K562 (cell line): Measurements from ENCODE around the gene NOA1. TPM values are rescaled to one million over a fixed set of nuclear protein-coding genes. Genes with fewer than 3 reads are reported as not detected.

Experiments used
- ATAC-seq: fragments of 200-7000 bp; cut with Tn5 transposase; 3 replicates; pipeline ENCODE4 v1.9.1; 2020; ENCODE audit warnings: moderate library complexity
- BruUV-seq: library from RNA; stranded (reverse); fragments of 400-500 nt; replicated peaks from 2 replicates; lab custom pipeline; 2021; lab: Mats Ljungman, UMichigan
- CTCF ChIA-PET: fragments of 300-600 bp; formaldehyde crosslinking; extraction: SDS; loops from one replicate; lab custom pipeline; 2021; ENCODE audit warnings: low intra/inter-chr PET ratio; lab: Yijun Ruan, JAX
- POLR2A ChIA-PET: fragments of 300-600, 350-650 bp; sonication (Branson Sonifier 250); formaldehyde crosslinking; extraction: SDS; loops from one replicate; lab custom pipeline; 2021; ENCODE audit warnings: antibody characterized with exemption, inconsistent platforms; lab: Yijun Ruan, JAX
- DNase-seq, 4 experiments: peaks; one replicate each; pipeline versions ENCODE4 v3.0.0 to v3.0.0-alpha.2; 2011 to 2018; ENCODE audit warnings: low spot score in 3 of 4, mixed read lengths in 3 of 4; ENCODE audit errors: extremely low read depth in 1 of 4
- FAIRE-seq: peaks from 2 replicates; lab custom pipeline; 2011; peaks lifted over from hg19 to GRCh38; lab: Jason Lieb, UNC
- H2AFZ ChIP-seq: 2 replicates; pipeline ENCODE4 v1.6.0; 2011; ENCODE audit warnings: low read depth, low read length, control low read depth, inconsistent platforms
- H3K27ac ChIP-seq: fragments of 200-600 bp; 3 replicates; pipeline ENCODE4 v1.8.0; 2011; ENCODE audit warnings: low read depth, mild to moderate bottlenecking, control low read depth, inconsistent platforms, low read length, moderate library complexity, mixed read lengths; ENCODE audit errors: extremely low read depth
- H3K27me3 ChIP-seq, 2 experiments: fragments of 300-600 bp in 1 of 2; 2 replicates in 1 of 2; 3 replicates in 1 of 2; pipeline versions ENCODE4 v1.6.0 to v1.8.0; 2011; ENCODE audit warnings: inconsistent platforms in 2 of 2, low read length in 2 of 2, mild to moderate bottlenecking in 1 of 2, mixed read lengths in 1 of 2, moderate library complexity in 1 of 2; ENCODE audit not compliant: control insufficient read depth in 2 of 2, insufficient read depth in 2 of 2
- H3K36me3 ChIP-seq: fragments of 300-600 bp; 3 replicates; pipeline ENCODE4 v1.8.0; 2011; ENCODE audit warnings: mild to moderate bottlenecking, low read length, inconsistent platforms; ENCODE audit not compliant: control insufficient read depth, insufficient read depth
- H3K4me1 ChIP-seq, 2 experiments: fragments of 200-600 bp in 1 of 2; replicated peaks in 1 of 2; 2 replicates in 1 of 2; 3 replicates in 1 of 2; pipeline versions ENCODE4 v1.5.1 to v1.8.0; 2011; ENCODE audit warnings: inconsistent platforms in 2 of 2, low read length in 2 of 2, mild to moderate bottlenecking in 1 of 2, mixed read lengths in 1 of 2, moderate library complexity in 1 of 2; ENCODE audit not compliant: control insufficient read depth in 2 of 2, insufficient read depth in 2 of 2
- H3K4me2 ChIP-seq: 2 replicates; pipeline ENCODE4 v1.6.1; 2011; ENCODE audit warnings: low read length, control low read depth, inconsistent platforms, mixed read lengths; ENCODE audit not compliant: insufficient read depth
- H3K4me3 ChIP-seq: fragments of 200-600 bp; sonication (generic), shearing (Covaris generic); 2 replicates; pipeline ENCODE4 v1.5.1; 2016; ENCODE audit warnings: control low read depth, inconsistent platforms
- H3K79me2 ChIP-seq: fragments of 200-600 bp; 3 replicates; pipeline ENCODE4 v1.8.0; 2011; ENCODE audit warnings: low read length, inconsistent platforms; ENCODE audit not compliant: control insufficient read depth, insufficient read depth
- H3K9ac ChIP-seq, 2 experiments: 2 replicates each; pipeline versions ENCODE4 v1.6.0 to v1.6.1; 2011; ENCODE audit warnings: low read depth in 2 of 2, low read length in 2 of 2, control low read depth in 1 of 2, inconsistent platforms in 1 of 2, mild to moderate bottlenecking in 1 of 2, mixed read lengths in 1 of 2; ENCODE audit not compliant: insufficient read depth in 1 of 2
- H3K9me1 ChIP-seq: one replicate; pipeline ENCODE4 v1.6.0; 2011; ENCODE audit warnings: inconsistent platforms, mild to moderate bottlenecking, low read length, moderate library complexity; ENCODE audit not compliant: control insufficient read depth, insufficient read depth
- H3K9me3 ChIP-seq: replicated peaks from 2 replicates; pipeline ENCODE4 v1.5.1; 2011; ENCODE audit warnings: low read depth, low read length, inconsistent platforms; ENCODE audit not compliant: control insufficient read depth, insufficient read depth
- H4K20me1 ChIP-seq: replicated peaks from 2 replicates; pipeline ENCODE4 v1.6.1; 2011; ENCODE audit warnings: low read length, inconsistent platforms, mixed read lengths; ENCODE audit not compliant: control insufficient read depth, insufficient read depth
- CREM ChIP-seq: IDR thresholded peaks from 2 replicates; pipeline ENCODE4 v1.6.1; 2014; ENCODE audit warnings: antibody characterized with exemption, low read depth
- ETV6 ChIP-seq, 3 experiments: fragments of 150-350 bp in 1 of 3; sonication (generic) in 1 of 3; formaldehyde crosslinking in 1 of 3; IDR thresholded peaks; 2 replicates each; pipeline versions ENCODE4 v1.6.1 to v1.8.0; 2014 to 2022; ENCODE audit warnings: borderline replicate concordance in 2 of 3, low read depth in 2 of 3, antibody characterized with exemption in 1 of 3, low read length in 1 of 3, mild to moderate bottlenecking in 1 of 3, missing genetic modification reagents in 1 of 3
- RBM15 ChIP-seq: fragments of 200-400 bp; formaldehyde crosslinking; IDR thresholded peaks from 2 replicates; pipeline ENCODE4 v1.6.1; 2018; ENCODE audit warnings: mild to moderate bottlenecking, low read length, moderate library complexity; ENCODE audit not compliant: insufficient read depth
- RFX1 ChIP-seq: fragments of 450-650 bp; IDR thresholded peaks from 2 replicates; pipeline ENCODE4 v1.6.1; 2016; ENCODE audit warnings: mild to moderate bottlenecking, moderate library complexity
- SMAD4 ChIP-seq: fragments of 250-450 bp; sonication (Bioruptor Pico); conservative IDR thresholded peaks from 2 replicates; pipeline ENCODE4 v1.8.0; 2021; ENCODE audit warnings: inconsistent platforms, mild to moderate bottlenecking, moderate library complexity
- SOX6 ChIP-seq: fragments of 450-650 bp; IDR thresholded peaks from 2 replicates; pipeline ENCODE4 v1.6.1; 2014; ENCODE audit warnings: mild to moderate bottlenecking
- TAL1 ChIP-seq: fragments of 450-650 bp; IDR thresholded peaks from 2 replicates; pipeline ENCODE4 v1.6.1; 2016; ENCODE audit warnings: mild to moderate bottlenecking
- ZFP36 ChIP-seq: fragments of 150-350 bp; IDR thresholded peaks from 2 replicates; pipeline ENCODE4 v1.6.1; 2018; ENCODE audit warnings: low read length, low read depth; ENCODE audit not compliant: partially characterized antibody
- ZNF232 ChIP-seq: sonication (generic); formaldehyde crosslinking; IDR thresholded peaks from 2 replicates; pipeline ENCODE4 v1.8.0; 2022; ENCODE audit warnings: mild to moderate bottlenecking, missing genetic modification reagents
- WGBS: fragments of 100-300 bp; shearing (Covaris generic); methylation state at CpG from one replicate; pipeline ENCODE4 v1.1.6; 2016; ENCODE audit warnings: low coverage, mixed read lengths; ENCODE audit not compliant: insufficient coverage; ENCODE audit errors: missing lambda C conversion rate; 5-methylcytosine and 5-hydroxymethylcytosine counted together
- in situ Hi-C: fragments of 300-500 bp; cut with MboI; formaldehyde crosslinking; loops from 4 replicates; pipeline ENCODE4 v1.15.0; 2018; ENCODE audit warnings: inconsistent platforms, mixed read lengths
- intact Hi-C: fragments of 100-400 bp; cut with micrococcal nuclease; formaldehyde crosslinking; loops from 2 replicates; pipeline ENCODE4 v1.14.2; 2022
- polyA plus RNA-seq, 8 experiments: library from polyadenylated mRNA; depleted of rRNA in 4 of 8; stranded (reverse) in 5 of 8; unstranded in 3 of 8; fragments of >200 nt; fragmentation: Nextera tagmentation in 2 of 8; fragmentation: Illumina TruSeq in 1 of 8; extraction: Ambion mirVana in 2 of 8; extraction: Trizol in 1 of 8; gene quantifications; 2 replicates each; pipeline versions ENCODE4 v1.2.1 to v1.2.3, GENCODE V29; 2011 to 2014; ENCODE audit warnings: inconsistent platforms in 1 of 8, missing spikeins in 1 of 8
- total RNA-seq, 7 experiments: library from RNA; depleted of rRNA in 6 of 7; stranded (reverse); fragments of >200 nt in 6 of 7; fragmentation: Illumina TruSeq in 2 of 7; extraction: Trizol in 2 of 7; gene quantifications; 2 replicates each; pipeline versions ENCODE4 v1.2.1 to v1.2.3, GENCODE V29; 2011 to 2021; ENCODE audit warnings: low replicate concordance in 1 of 7
- TF ChIP-seq, protein P1 (sequence below): sonication (generic); formaldehyde crosslinking; IDR thresholded peaks from 2 replicates; pipeline ENCODE4 v1.8.0; 2023; ENCODE audit warnings: missing genetic modification reagents, mild to moderate bottlenecking, borderline replicate concordance

The NOA1 gene
- total and polyA plus RNA-seq, 9 of the 15 experiments (the other 6 are each of a cell fraction or from before 2014, with no cell fraction given) = 2.6 to 26.6 (median 16.7) TPM

DNA sequence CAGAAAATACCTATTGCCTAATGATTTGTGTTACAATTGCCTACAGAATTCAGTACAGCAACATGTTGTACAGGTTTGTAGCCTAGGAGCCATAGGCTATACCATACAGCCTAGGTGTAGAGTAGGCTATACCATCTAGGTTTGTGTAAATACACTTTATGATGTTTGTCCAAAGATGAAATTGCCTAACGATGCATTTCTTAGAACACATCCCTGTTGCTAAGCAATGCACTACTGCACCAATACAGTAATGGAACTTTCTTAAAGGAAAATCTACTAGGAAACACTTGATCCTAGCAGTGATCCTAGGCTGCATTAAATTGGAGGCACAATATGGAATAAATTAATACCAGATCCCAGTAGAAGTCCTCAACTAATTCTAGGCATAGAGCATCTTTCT is 18.3 kb downstream of the NOA1 start:
- no peaks in the 10 kb centered on the region; a peak in 1 of 5 replicates for H3K27me3 ChIP-seq
- H3K4me3 ChIP-seq = no peak overlapping the region
- no peaks in the 10 kb centered on the region for H3K9me1 ChIP-seq
- CTCF ChIA-PET = interaction anchor here (0.5 to 1.1 kb wide), 3 partner anchors 49 to 525 kb away, joined by 3 to 6 read pairs (median 4); no protein-coding TSS in a partner anchor
- H3K9me3 ChIP-seq = no peaks in the 10 kb centered on the region
- in situ Hi-C loops = no loop called here
- no TSS peak for BruUV-seq
- DNase-seq = no peak
- TF ChIP-seq TAL1 = no peak
- TF ChIP-seq ETV6 (IDR thresholded peaks at IDR 0.05; ENCODE audit: borderline replicate concordance in 1 of 2, low read depth in 2 of 2, low read length in 1 of 2) = no peak
- TF ChIP-seq ETV6 (CRISPR knock-in tag; IDR thresholded peaks at IDR 0.05; ENCODE audit: borderline replicate concordance) = no peak
- TF ChIP-seq SMAD4 (CRISPR knock-in tag) = no peak
- TF ChIP-seq RFX1 = no peak
- no peak for TF ChIP-seq CREM
- TF ChIP-seq RBM15 = no peak
- TF ChIP-seq, protein P1, sequence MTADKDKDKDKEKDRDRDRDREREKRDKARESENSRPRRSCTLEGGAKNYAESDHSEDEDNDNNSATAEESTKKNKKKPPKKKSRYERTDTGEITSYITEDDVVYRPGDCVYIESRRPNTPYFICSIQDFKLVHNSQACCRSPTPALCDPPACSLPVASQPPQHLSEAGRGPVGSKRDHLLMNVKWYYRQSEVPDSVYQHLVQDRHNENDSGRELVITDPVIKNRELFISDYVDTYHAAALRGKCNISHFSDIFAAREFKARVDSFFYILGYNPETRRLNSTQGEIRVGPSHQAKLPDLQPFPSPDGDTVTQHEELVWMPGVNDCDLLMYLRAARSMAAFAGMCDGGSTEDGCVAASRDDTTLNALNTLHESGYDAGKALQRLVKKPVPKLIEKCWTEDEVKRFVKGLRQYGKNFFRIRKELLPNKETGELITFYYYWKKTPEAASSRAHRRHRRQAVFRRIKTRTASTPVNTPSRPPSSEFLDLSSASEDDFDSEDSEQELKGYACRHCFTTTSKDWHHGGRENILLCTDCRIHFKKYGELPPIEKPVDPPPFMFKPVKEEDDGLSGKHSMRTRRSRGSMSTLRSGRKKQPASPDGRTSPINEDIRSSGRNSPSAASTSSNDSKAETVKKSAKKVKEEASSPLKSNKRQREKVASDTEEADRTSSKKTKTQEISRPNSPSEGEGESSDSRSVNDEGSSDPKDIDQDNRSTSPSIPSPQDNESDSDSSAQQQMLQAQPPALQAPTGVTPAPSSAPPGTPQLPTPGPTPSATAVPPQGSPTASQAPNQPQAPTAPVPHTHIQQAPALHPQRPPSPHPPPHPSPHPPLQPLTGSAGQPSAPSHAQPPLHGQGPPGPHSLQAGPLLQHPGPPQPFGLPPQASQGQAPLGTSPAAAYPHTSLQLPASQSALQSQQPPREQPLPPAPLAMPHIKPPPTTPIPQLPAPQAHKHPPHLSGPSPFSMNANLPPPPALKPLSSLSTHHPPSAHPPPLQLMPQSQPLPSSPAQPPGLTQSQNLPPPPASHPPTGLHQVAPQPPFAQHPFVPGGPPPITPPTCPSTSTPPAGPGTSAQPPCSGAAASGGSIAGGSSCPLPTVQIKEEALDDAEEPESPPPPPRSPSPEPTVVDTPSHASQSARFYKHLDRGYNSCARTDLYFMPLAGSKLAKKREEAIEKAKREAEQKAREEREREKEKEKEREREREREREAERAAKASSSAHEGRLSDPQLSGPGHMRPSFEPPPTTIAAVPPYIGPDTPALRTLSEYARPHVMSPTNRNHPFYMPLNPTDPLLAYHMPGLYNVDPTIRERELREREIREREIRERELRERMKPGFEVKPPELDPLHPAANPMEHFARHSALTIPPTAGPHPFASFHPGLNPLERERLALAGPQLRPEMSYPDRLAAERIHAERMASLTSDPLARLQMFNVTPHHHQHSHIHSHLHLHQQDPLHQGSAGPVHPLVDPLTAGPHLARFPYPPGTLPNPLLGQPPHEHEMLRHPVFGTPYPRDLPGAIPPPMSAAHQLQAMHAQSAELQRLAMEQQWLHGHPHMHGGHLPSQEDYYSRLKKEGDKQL (CRISPR knock-in tag) = no peak
- no peak for TF ChIP-seq SOX6
- no peak for TF ChIP-seq ZNF232 (CRISPR knock-in tag)
- no peak for TF ChIP-seq ZFP36
- TF ChIP-seq, all 486 proteins: peak for 0
- no peak overlapping the region for H3K27ac ChIP-seq
- H3K79me2 ChIP-seq = no peaks in the 10 kb centered on the region
- no peak overlapping the region for H3K4me2 ChIP-seq
- 56% methylated on average over 1 of the region's 1 CpG for WGBS
- intact Hi-C loops = loop anchor here (5.0 to 10.0 kb wide), 2 partner anchors 47 to 114 kb away; no protein-coding TSS in a partner anchor
- H3K9ac ChIP-seq = no peak overlapping the region
- H3K36me3 ChIP-seq = peaks cover 16% of the 10 kb centered on the region; the same call in 2 of the 3 replicates
- ATAC-seq (no peak), FAIRE-seq (no peak)
- H2AFZ ChIP-seq = no peak overlapping the region
- POLR2A ChIA-PET = interaction anchor here (0.6 kb wide), 1 partner anchor 19 kb away, joined by 4 read pairs; the partner anchor contains the start of gene NOA1
- peaks cover 0 to 11% of the 10 kb centered on the region in 2 experiments; a peak in 2 of 5 replicates for H3K4me1 ChIP-seq
- no peaks in the 10 kb centered on the region for H4K20me1 ChIP-seq
